Measurements from ENCODE around the gene MYO3B.

DNA sequence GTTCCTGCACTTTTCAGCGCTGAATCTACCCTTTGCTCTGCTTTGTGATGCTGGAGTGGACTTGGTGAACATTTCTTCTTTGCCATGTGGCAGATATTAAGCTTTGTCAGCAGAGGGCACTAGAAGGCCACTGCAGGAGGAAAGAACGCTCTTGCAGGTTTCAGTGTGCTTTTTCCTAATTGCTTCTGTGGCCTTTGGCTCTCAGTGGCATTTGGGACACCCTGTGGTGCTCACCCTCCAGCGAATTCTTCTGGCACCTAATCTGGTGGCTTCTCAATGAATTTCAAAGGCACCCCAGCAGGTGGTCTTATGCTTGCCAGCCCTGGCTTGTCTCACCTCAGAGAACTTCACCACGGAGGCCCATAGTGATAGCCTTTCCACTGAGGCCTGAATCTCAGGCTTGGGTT, 146.7 kb downstream of the MYO3B start:
- TF ChIP-seq, protein P1, sequence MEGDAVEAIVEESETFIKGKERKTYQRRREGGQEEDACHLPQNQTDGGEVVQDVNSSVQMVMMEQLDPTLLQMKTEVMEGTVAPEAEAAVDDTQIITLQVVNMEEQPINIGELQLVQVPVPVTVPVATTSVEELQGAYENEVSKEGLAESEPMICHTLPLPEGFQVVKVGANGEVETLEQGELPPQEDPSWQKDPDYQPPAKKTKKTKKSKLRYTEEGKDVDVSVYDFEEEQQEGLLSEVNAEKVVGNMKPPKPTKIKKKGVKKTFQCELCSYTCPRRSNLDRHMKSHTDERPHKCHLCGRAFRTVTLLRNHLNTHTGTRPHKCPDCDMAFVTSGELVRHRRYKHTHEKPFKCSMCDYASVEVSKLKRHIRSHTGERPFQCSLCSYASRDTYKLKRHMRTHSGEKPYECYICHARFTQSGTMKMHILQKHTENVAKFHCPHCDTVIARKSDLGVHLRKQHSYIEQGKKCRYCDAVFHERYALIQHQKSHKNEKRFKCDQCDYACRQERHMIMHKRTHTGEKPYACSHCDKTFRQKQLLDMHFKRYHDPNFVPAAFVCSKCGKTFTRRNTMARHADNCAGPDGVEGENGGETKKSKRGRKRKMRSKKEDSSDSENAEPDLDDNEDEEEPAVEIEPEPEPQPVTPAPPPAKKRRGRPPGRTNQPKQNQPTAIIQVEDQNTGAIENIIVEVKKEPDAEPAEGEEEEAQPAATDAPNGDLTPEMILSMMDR (IDR thresholded peaks at IDR 0.05): peak in 5 of 6 experiments; percentile 28 to 65 (median 46)
- TF ChIP-seq POLR2A (IDR thresholded peaks at IDR 0.05): no peak
